Liver (tissue), 3 donors: Measurements from ENCODE around the gene CDK11B.
"Not testable (repeated sequence)": the region's sequence is repeated elsewhere in the genome, so short reads cannot be mapped to it uniquely, and the experiment has no call there.

Source experiments
- CTCF ChIP-seq: fragments of 150-350 bp; IDR thresholded peaks from 2 replicates; pipeline ENCODE4 v1.5.1; 2017; ENCODE audit warnings: improper control_type of control experiment, low read depth, low read length; ENCODE audit not compliant: missing input control
- EGR1 ChIP-seq, 2 donors: IDR thresholded peaks; 2 replicates each; pipeline ENCODE4 v1.6.1; 2016 to 2018; ENCODE audit warnings: antibody characterized with exemption in 2 of 2, low read depth in 2 of 2
- RXRA ChIP-seq, 2 donors: IDR thresholded peaks; 2 replicates each; pipeline ENCODE4 v1.6.1; 2017 to 2018; ENCODE audit warnings: antibody characterized with exemption in 2 of 2, mild to moderate bottlenecking in 1 of 2
- donor health status: healthy.
- donor health status: healthy.

DNA sequence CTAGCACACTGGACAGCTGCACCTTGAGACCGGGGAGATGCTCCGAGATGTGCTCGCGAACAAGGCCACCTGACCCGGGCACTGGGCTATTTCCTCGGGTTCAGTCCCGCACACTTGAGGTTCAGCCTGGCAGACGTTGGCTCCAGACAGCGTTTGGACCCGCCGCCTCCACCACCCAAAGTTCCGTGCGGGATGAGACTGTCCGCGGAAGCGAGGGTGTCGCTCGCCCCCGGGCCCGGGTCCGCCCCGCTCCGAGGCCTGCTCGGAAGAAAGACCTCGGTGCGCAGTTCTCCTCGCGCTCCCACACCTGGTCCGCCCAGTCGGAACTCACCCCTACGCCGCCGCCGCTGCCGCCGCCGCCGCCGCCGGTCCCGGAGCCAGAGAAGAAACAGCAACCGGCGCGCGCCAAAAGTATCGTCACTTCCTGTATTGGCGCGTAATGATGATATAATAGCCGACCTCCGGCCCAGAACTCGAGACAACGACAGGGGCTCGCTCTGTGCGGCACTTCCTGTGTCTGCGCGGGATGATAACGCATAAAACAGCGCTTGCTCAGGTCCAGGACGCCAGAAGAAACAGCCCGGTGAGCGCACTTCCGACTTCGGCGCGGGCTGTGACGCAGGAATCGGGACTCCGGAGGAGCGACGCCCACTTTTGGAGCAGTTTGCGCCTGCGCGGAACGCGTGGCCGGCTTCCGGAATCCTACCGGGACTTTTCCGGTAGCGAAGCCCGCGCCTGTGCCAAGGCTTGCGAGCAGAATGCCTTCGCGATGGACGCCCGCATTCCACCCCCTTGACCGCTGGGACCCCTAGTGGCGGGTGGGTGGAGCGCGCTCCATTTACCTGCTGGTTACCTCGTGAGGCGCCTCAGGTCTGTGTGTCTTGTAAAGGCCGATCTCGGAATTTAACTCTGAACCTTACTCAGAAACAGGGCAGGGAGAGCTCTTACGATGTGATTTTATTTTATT is at the start of gene CDK11B:
- peak in 1 of 2 donors; percentile 23 for TF ChIP-seq EGR1 (IDR thresholded peaks at IDR 0.05; ENCODE audit: low read depth in 2 of 2)
- not testable (repeated sequence) for TF ChIP-seq CTCF
- peak; percentile 10 to 12 for TF ChIP-seq RXRA (IDR thresholded peaks at IDR 0.05)
